SU-DHL-6 (cell line): Measurements from ENCODE around the gene ZNF469.

Experiments
- H2AFZ ChIP-seq: fragments of 200-600 bp; sonication (generic); 2 replicates; pipeline ENCODE4 v1.6.1; 2014; ENCODE audit warnings: low read depth, mild to moderate bottlenecking, moderate library complexity, mixed read lengths, antibody characterized with exemption, low read length; ENCODE audit not compliant: severe bottlenecking
- H3F3A ChIP-seq: fragments of 200-600 bp; shearing (Covaris generic); 2 replicates; pipeline ENCODE4 v1.6.0; 2016; ENCODE audit warnings: antibody characterized with exemption, mild to moderate bottlenecking; ENCODE audit not compliant: insufficient read depth
- H3K27ac ChIP-seq: fragments of 200-600 bp; sonication (generic); 2 replicates; pipeline ENCODE4 v1.5.1; 2016; ENCODE audit warnings: low read depth, mild to moderate bottlenecking, low read length, moderate library complexity, mixed read lengths
- H3K27me3 ChIP-seq: fragments of 200-600 bp; sonication (generic), shearing (Covaris generic); 2 replicates; pipeline ENCODE4 v1.6.0; 2014; ENCODE audit warnings: mild to moderate bottlenecking, low read length
- H3K36me3 ChIP-seq: fragments of 200-600 bp; sonication (generic); 2 replicates; pipeline ENCODE4 v1.6.1; 2014; ENCODE audit warnings: mild to moderate bottlenecking, low read length, mixed read lengths
- H3K4me2 ChIP-seq: fragments of 300-600, 200-600 bp; shearing (Covaris generic), sonication (generic); 2 replicates; pipeline ENCODE4 v1.6.0; 2014; ENCODE audit warnings: low read length, low read depth, mild to moderate bottlenecking; ENCODE audit not compliant: poor library complexity, severe bottlenecking
- H3K4me3 ChIP-seq: fragments of 200-600 bp; sonication (generic); 2 replicates; pipeline ENCODE4 v1.5.1; 2014; ENCODE audit warnings: antibody characterized with exemption, low read length, mild to moderate bottlenecking, mixed read lengths; ENCODE audit not compliant: insufficient read depth, poor library complexity, severe bottlenecking
- H3K79me2 ChIP-seq: fragments of 200-600 bp; sonication (generic); 2 replicates; pipeline ENCODE4 v1.6.1; 2014; ENCODE audit warnings: mild to moderate bottlenecking, low read length, moderate library complexity; ENCODE audit not compliant: insufficient read depth
- H3K9ac ChIP-seq: fragments of 200-600 bp; sonication (generic); 2 replicates; pipeline ENCODE4 v1.7.0; 2014; ENCODE audit warnings: mild to moderate bottlenecking, low read length
- H3K9me2 ChIP-seq: fragments of 200-600 bp; sonication (generic); replicated peaks from 2 replicates; pipeline ENCODE4 v1.6.1; 2014; ENCODE audit warnings: low read length; ENCODE audit not compliant: insufficient read depth
- H3K9me3 ChIP-seq: fragments of 200-600 bp; sonication (generic); 2 replicates; pipeline ENCODE4 v1.6.1; 2014; ENCODE audit warnings: low read length, mixed read lengths; ENCODE audit not compliant: insufficient read depth
- H4K20me1 ChIP-seq: fragments of 200-600 bp; sonication (generic); 2 replicates; pipeline ENCODE4 v1.6.1; 2014; ENCODE audit warnings: low read depth, mild to moderate bottlenecking, antibody characterized with exemption, low read length, moderate library complexity, mixed read lengths
- CTCF ChIP-seq: fragments of 200-600 bp; sonication (generic); IDR thresholded peaks from one replicate; pipeline ENCODE4 v1.5.1; 2017; ENCODE audit warnings: antibody characterized with exemption, mild to moderate bottlenecking, low read length, moderate library complexity; ENCODE audit not compliant: insufficient read depth, poor library complexity, severe bottlenecking
- EZH2phosphoT487 ChIP-seq: fragments of 200-600 bp; sonication (generic), shearing (Covaris generic); conservative IDR thresholded peaks from 2 replicates; pipeline ENCODE4 v1.6.1; 2018; ENCODE audit warnings: mild to moderate bottlenecking, antibody characterized with exemption, low read length, moderate library complexity, mixed read lengths

The ZNF469 gene

GRCh38 chr16:88370365-88370764 is 12.4 kb upstream of the ZNF469 start:
- H3K4me2 ChIP-seq: no peak overlapping the region

GRCh38 chr16:88372522-88372921 is 10.2 kb upstream of the ZNF469 start:
- Histone ChIP-seq H3F3A (no peaks in the 10 kb centered on the region), H3K4me3 (no peak overlapping the region), H2AFZ (no peak overlapping the region), H3K4me2 (no peak overlapping the region), H3K9me2 (no peaks in the 10 kb centered on the region), H3K79me2 (no peaks in the 10 kb centered on the region), H3K27me3 (no peaks in the 10 kb centered on the region), H3K9me3 (no peaks in the 10 kb centered on the region), H4K20me1 (no peaks in the 10 kb centered on the region), H3K36me3 (no peaks in the 10 kb centered on the region), H3K27ac (no peak overlapping the region), H3K9ac (no peak overlapping the region)
- TF ChIP-seq EZH2phosphoT487: no peak
- no peak for TF ChIP-seq CTCF

More at GRCh38 chr16:88370365-88370764, 12.4 kb upstream of the ZNF469 start:
- Histone ChIP-seq H3F3A (no peaks in the 10 kb centered on the region), H3K36me3 (no peaks in the 10 kb centered on the region), H3K79me2 (no peaks in the 10 kb centered on the region), H3K4me3 (no peak overlapping the region), H3K9me3 (no peaks in the 10 kb centered on the region), H4K20me1 (no peaks in the 10 kb centered on the region), H3K9me2 (no peaks in the 10 kb centered on the region), H3K27me3 (no peaks in the 10 kb centered on the region), H3K9ac (no peak overlapping the region), H2AFZ (no peak overlapping the region), H3K27ac (no peak overlapping the region)
- no peak for TF ChIP-seq CTCF
- no peak for TF ChIP-seq EZH2phosphoT487

GRCh38 chr16:88373211-88373610 is 9.5 kb upstream of the ZNF469 start:
- no peaks in the 10 kb centered on the region for H3K36me3 ChIP-seq
- H3K27ac ChIP-seq: no peak overlapping the region
- H3K4me3 ChIP-seq: no peak overlapping the region
- H3K9me2 ChIP-seq: no peaks in the 10 kb centered on the region
- H3K9ac ChIP-seq: no peak overlapping the region
- H3K79me2 ChIP-seq: no peaks in the 10 kb centered on the region
- no peak overlapping the region for H3K4me2 ChIP-seq
- no peak overlapping the region for H2AFZ ChIP-seq
- H3K9me3 ChIP-seq: no peaks in the 10 kb centered on the region
- H3K27me3 ChIP-seq: no peaks in the 10 kb centered on the region
- H4K20me1 ChIP-seq: no peaks in the 10 kb centered on the region
- H3F3A ChIP-seq: no peaks in the 10 kb centered on the region
- no peak for TF ChIP-seq EZH2phosphoT487
- TF ChIP-seq CTCF: no peak
